GM19035 (cell line): ENCODE results near the gene HOXD12.

Experiments used
- ATAC-seq: cut with Tn5 transposase; IDR thresholded peaks from one replicate; pipeline ENCODE4 v1.9.1; 2021; ENCODE audit not compliant: unreplicated experiment

Gene HOXD12

GRCh38 chr2:176130957-176131847 is 31.6 kb downstream of the HOXD12 start:
- no peak for ATAC-seq

- ATAC-seq: no peak
These were observed 32.2 kb downstream of the HOXD12 start for GRCh38 chr2:176131848-176132158.

- no peak for ATAC-seq
These were observed 32.9 kb downstream of the HOXD12 start for GRCh38 chr2:176132205-176133171.

GRCh38 chr2:176133389-176133788 is 33.8 kb downstream of the HOXD12 start:
- no peak for ATAC-seq

- ATAC-seq: no peak
These were observed 34.4 kb downstream of the HOXD12 start for GRCh38 chr2:176134035-176134434.

GRCh38 chr2:176135035-176135440 is 35.4 kb downstream of the HOXD12 start:
- ATAC-seq: no peak

GRCh38 chr2:176136374-176137251 is 37.0 kb downstream of the HOXD12 start:
- no peak for ATAC-seq

GRCh38 chr2:176137252-176137580 is 37.6 kb downstream of the HOXD12 start:
- no peak for ATAC-seq

- ATAC-seq: no peak
These were observed 38.3 kb downstream of the HOXD12 start for GRCh38 chr2:176137906-176138305.

- ATAC-seq: no peak
These were observed 38.9 kb downstream of the HOXD12 start for GRCh38 chr2:176138526-176138922.

GRCh38 chr2:176138923-176139660 is 39.5 kb downstream of the HOXD12 start:
- no peak for ATAC-seq

GRCh38 chr2:176139661-176140512 is 40.3 kb downstream of the HOXD12 start:
- no peak for ATAC-seq

- ATAC-seq: peak; percentile 90
These were observed 41.1 kb downstream of the HOXD12 start for GRCh38 chr2:176140513-176141317.

- ATAC-seq: no peak
These were observed 42.7 kb downstream of the HOXD12 start for GRCh38 chr2:176142281-176142680.

GRCh38 chr2:176145085-176145969 is 45.7 kb downstream of the HOXD12 start:
- no peak for ATAC-seq

GRCh38 chr2:176146101-176146500 is 46.5 kb downstream of the HOXD12 start:
- ATAC-seq: no peak

GRCh38 chr2:176146645-176147044 is 47.0 kb downstream of the HOXD12 start:
- no peak for ATAC-seq
